GM12864 (cell line): ENCODE measurements around the gene STX1B.
A peak's percentile ranks its signal among the peaks of the same experiment; 100 is the strongest.

ENCODE experiments used
- DNase-seq: peaks from one replicate; pipeline ENCODE4 v3.0.0-alpha.2; 2011; ENCODE audit warnings: low read depth
- H3K4me3 ChIP-seq: 2 replicates; pipeline ENCODE4 v1.5.1; 2011; ENCODE audit warnings: mild to moderate bottlenecking, low read depth, low read length, control low read depth
- CTCF ChIP-seq: IDR thresholded peaks from 2 replicates; pipeline ENCODE4 v1.5.1; 2011; ENCODE audit warnings: low read depth, mild to moderate bottlenecking, moderate library complexity, low read length, control low read depth, inconsistent platforms; ENCODE audit errors: missing control alignments

Gene STX1B

GRCh38 chr16:30977502-30977901 is 32.9 kb downstream of the STX1B start:
- DNase-seq, result no peak
- TF ChIP-seq CTCF, result peak; percentile 56
- no peak overlapping the region for H3K4me3 ChIP-seq

GRCh38 chr16:30976486-30976885 is 34.0 kb downstream of the STX1B start:
- no peak overlapping the region for H3K4me3 ChIP-seq
- no peak for DNase-seq
- TF ChIP-seq CTCF, result no peak

- no peak for TF ChIP-seq CTCF
- no peak for DNase-seq
- no peak overlapping the region for H3K4me3 ChIP-seq
These were observed 36.1 kb downstream of the STX1B start for GRCh38 chr16:30974348-30974747.

GRCh38 chr16:30972872-30973271 is 37.6 kb downstream of the STX1B start:
- DNase-seq, result no peak
- no peak for TF ChIP-seq CTCF

GRCh38 chr16:30971298-30971697 is 39.1 kb downstream of the STX1B start:
- no peak for TF ChIP-seq CTCF
- no peak for DNase-seq
- H3K4me3 ChIP-seq, result no peak overlapping the region

More at GRCh38 chr16:30972872-30973271, 37.6 kb downstream of the STX1B start:
- no peak overlapping the region for H3K4me3 ChIP-seq

GRCh38 chr16:30969246-30969842 is 41.1 kb downstream of the STX1B start:
- TF ChIP-seq CTCF, result no peak
- DNase-seq, result no peak
- H3K4me3 ChIP-seq, result no peak overlapping the region

GRCh38 chr16:30967795-30968194 is 42.6 kb downstream of the STX1B start:
- TF ChIP-seq CTCF, result no peak
- H3K4me3 ChIP-seq, result no peak overlapping the region
- no peak for DNase-seq
